ENCODE results near the gene SYNGAP1.

DNA sequence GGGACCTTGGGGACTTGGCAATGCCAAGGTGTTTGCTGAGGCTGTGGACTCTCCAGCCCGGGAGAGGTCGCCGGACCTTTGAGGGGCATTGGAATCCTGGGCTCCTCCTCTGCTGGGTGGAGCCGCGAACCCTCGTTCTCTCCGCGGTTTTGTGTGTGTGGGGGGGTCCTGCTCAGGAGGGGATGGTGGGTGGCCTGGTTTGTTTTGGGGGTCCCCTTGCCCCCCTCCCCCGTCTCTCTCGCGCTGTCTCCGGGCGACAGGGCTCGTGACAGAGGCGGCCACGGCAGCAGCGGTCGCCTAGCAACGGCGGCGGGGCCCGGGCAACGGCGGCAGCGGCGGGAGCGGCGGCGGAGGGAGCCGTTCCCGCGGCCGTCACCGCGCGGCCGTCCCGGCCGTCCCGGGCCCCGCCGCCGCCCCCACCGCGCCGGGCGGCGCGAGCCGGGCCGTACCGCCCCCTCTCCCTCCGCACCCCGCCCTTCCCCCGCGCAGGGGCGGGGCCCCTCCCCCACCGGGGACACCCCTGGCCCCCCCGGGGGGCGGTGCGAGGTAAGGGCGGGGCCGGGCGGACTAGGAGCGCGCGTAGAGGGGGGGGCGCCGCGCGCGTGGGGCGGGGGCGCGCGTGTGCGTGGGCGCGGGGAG lies 7.8 kb downstream of the SYNGAP1 start:
- TF ChIP-seq, protein P1, sequence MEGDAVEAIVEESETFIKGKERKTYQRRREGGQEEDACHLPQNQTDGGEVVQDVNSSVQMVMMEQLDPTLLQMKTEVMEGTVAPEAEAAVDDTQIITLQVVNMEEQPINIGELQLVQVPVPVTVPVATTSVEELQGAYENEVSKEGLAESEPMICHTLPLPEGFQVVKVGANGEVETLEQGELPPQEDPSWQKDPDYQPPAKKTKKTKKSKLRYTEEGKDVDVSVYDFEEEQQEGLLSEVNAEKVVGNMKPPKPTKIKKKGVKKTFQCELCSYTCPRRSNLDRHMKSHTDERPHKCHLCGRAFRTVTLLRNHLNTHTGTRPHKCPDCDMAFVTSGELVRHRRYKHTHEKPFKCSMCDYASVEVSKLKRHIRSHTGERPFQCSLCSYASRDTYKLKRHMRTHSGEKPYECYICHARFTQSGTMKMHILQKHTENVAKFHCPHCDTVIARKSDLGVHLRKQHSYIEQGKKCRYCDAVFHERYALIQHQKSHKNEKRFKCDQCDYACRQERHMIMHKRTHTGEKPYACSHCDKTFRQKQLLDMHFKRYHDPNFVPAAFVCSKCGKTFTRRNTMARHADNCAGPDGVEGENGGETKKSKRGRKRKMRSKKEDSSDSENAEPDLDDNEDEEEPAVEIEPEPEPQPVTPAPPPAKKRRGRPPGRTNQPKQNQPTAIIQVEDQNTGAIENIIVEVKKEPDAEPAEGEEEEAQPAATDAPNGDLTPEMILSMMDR (conservative IDR thresholded peaks at IDR 0.05 in 1 of 2, IDR thresholded peaks at IDR 0.05 in 1 of 2; ENCODE audit: extremely low read depth in 1 of 2, insufficient read depth in 1 of 2, low read depth in 1 of 2, low read length in 2 of 2), result no peak
- TF ChIP-seq EZH2 (IDR thresholded peaks at IDR 0.05; ENCODE audit: borderline replicate concordance, low read length), result no peak

Measured in mammary epithelial cell (primary cell).